Amniotic epithelial cell (primary cell): ENCODE measurements around the gene NBR1.
A peak's percentile ranks its signal among the peaks of the same experiment; 100 is the strongest.
"Not testable (repeated sequence)": the region's sequence is repeated elsewhere in the genome, so short reads cannot be mapped to it uniquely, and the experiment has no call there.

Experiments used
- DNase-seq: peaks from one replicate; pipeline ENCODE4 v3.0.0-alpha.2; 2010; ENCODE audit warnings: low read depth

The NBR1 gene, protein sequence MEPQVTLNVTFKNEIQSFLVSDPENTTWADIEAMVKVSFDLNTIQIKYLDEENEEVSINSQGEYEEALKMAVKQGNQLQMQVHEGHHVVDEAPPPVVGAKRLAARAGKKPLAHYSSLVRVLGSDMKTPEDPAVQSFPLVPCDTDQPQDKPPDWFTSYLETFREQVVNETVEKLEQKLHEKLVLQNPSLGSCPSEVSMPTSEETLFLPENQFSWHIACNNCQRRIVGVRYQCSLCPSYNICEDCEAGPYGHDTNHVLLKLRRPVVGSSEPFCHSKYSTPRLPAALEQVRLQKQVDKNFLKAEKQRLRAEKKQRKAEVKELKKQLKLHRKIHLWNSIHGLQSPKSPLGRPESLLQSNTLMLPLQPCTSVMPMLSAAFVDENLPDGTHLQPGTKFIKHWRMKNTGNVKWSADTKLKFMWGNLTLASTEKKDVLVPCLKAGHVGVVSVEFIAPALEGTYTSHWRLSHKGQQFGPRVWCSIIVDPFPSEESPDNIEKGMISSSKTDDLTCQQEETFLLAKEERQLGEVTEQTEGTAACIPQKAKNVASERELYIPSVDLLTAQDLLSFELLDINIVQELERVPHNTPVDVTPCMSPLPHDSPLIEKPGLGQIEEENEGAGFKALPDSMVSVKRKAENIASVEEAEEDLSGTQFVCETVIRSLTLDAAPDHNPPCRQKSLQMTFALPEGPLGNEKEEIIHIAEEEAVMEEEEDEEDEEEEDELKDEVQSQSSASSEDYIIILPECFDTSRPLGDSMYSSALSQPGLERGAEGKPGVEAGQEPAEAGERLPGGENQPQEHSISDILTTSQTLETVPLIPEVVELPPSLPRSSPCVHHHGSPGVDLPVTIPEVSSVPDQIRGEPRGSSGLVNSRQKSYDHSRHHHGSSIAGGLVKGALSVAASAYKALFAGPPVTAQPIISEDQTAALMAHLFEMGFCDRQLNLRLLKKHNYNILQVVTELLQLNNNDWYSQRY

DNA sequence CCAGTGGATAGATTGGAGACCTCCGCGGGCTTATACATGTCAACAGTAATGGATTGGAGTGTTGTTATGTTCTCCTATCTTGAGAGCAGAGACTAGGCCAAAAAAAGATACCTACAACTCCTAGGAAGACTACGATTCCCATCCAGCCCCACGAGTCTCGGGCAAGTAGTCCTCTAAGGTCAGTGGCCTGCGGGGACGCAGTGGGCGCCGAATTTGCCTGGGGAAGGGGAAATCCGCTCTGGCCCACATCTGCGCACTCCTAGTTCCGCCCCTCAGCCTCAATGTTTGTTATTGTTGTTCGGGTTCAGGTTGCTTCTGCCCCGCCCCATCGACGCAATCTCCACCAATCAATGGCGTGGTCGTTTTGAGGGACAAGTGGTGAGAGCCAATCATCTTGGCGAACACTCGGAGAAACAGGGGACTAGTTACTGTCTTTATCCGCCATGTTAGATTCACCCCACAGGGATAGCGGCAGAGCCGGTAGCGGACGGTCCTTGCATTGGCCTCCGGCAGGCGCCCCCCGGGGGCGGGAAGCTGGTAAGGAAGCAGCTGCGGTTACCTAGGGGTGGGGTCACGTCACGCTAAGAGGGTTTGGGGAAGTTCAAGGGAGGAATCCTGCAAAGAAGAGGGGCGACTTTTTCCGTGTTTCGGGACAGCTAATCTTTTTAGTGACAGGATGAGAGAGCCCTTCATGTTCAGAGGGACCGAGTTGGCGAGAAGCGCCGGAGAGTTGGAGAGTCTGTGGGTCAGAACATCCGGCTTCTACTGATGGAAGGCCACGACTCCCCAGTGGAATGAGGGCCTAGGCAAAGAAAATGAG, at the start of gene NBR1:
TSS of gene NBR1 (plus strand) at position 449 of the 820 bp plus-strand sequence. CDS start 4,586 bp downstream, outside the sequence.
- peak; percentile 98 for DNase-seq

DNA sequence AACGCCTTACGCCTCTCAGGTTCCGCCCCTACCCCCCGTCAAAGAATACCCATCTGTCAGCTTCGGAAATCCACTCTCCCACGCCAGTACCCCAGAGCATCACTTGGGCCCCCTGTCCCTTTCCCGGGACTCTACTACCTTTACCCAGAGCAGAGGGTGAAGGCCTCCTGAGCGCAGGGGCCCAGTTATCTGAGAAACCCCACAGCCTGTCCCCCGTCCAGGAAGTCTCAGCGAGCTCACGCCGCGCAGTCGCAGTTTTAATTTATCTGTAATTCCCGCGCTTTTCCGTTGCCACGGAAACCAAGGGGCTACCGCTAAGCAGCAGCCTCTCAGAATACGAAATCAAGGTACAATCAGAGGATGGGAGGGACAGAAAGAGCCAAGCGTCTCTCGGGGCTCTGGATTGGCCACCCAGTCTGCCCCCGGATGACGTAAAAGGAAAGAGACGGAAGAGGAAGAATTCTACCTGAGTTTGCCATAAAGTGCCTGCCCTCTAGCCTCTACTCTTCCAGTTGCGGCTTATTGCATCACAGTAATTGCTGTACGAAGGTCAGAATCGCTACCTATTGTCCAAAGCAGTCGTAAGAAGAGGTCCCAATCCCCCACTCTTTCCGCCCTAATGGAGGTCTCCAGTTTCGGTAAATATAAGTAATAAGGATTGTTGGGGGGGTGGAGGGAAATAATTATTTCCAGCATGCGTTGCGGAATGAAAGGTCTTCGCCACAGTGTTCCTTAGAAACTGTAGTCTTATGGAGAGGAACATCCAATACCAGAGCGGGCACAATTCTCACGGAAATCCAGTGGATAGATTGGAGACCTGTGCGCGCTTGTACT, 45.7 kb upstream of the NBR1 start, which contains the start of gene BRCA1:
TSS of gene BRCA1 (minus strand) at position 232 of the 834 bp plus-strand sequence. CDS start 1,268 bp downstream, outside the sequence.
- peak; percentile 100 for DNase-seq

DNA sequence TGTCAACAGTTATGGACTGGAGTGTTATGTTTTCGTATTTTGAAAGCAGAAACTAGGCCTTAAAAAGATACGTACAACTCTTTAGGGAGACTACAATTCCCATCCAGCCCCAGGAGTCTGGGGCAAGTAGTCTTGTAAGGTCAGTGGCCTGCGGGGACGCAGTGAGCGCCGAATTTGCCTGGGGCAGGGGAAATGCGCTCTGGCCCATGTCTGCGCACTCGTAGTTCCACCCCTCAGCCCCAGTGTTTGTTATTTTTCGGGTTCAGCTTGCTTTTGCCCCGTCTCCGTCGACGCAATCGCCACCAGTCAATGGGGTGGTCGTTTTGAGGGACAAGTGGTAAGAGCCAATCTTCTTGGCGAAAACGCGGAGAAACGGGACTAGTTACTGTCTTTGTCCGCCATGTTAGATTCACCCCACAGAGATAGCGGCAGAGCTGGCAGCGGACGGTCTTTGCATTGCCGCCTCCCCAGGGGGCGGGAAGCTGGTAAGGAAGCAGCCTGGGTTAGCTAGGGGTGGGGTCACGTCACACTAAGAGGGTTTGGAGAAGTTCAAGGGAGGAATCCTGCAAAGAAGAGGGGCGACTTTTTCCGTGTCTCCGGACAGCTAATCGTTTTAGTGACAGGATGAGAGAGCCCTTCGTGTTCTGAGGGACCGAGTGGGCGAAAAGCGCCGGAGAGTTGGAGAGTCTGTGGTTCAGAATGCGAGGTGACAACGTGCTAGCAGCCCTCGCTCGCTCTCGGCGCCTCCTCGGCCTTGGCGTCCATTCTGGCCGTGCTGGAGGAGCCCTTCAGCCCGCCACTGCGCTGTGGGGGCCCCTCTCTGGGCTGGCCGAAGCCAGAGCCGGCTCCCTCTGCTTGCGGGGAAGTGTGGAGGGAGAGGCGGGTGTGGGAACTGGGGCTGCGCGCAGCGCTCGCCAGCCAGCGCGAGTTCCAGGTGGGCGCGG, 44.8 kb upstream of the NBR1 start:
- DNase-seq: no peak

DNA sequence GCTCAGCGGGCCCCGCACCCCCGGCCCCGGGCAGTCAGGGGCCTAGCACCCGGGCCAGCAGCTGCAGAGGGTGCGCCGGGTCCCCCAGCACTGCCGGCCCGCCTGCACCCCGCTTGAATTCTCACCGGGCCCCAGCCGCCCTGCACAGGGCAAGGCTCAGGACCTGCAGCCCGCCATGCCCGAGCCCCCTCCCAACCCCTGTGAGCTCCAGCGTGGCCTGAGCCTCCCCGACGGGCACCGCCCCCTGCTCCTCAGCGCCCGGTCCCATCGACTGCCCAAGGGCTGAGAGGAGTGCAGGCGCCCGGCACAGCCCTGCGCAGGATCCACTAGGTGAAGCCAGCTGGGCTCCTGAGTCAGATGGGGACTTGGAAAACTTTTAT, 44.1 kb upstream of the NBR1 start:
- DNase-seq: no peak

DNA sequence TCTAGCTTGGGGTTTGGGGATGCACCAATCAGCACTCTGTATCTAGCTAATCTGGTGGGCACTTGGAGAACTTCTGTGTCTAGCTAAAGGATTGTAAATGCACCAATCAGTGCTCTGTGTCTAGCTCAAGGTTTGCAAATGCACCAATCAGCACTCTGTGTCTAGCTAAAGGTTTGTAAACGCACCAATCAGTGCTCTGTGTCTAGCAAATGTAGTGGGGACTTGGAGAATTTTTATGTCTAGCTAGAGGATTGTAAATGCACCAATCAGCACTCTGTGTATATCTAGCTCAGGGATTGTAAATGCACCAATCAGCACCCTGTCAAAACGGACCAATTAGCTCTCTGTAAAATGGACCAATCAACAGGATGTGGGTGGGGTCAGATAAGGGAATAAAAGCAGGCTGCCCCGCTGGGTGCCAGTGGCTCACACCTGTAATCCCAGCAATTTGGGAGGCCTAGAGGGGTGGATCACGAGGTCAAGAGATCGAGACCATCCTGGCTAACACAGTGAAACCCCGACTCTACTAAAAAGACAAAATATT, 43.6 kb upstream of the NBR1 start:
- DNase-seq: not testable (repeated sequence)

DNA sequence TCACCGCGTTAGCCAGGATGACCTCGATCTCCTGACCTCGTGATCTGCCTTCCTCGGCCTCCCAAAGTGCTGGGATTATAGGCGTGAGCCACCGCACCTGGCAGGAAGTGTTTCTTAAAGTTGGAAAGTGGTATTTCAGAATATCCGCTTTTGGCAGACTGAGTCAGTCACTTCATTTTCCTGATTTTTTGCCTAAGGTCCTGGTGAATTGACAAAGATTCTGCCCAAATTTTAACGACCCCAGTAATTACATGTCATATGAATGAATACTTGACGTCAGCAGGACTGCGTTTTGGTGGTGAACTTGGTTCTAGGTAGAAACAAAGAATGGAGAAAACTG, 41.4 kb upstream of the NBR1 start:
- no peak for DNase-seq

DNA sequence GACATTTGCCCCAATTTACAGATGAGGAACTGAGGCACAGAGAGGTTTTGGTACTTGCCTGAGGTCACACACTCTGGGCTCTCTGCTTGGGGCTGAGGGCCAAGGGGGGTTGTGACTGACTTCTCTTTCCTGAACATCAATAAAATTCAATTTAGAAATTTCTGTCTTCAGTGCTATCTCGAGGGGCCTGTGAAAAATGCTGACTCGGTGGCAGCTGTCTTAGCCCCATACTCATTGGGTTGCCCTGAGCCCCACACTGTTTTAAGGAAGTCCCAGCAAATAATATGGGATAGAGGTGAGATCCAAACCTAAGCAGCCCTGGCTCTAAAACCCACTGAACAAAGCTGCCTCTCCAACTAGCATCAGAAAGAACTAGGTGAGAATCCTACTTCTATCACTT, 38.9 kb upstream of the NBR1 start:
- no peak for DNase-seq

DNA sequence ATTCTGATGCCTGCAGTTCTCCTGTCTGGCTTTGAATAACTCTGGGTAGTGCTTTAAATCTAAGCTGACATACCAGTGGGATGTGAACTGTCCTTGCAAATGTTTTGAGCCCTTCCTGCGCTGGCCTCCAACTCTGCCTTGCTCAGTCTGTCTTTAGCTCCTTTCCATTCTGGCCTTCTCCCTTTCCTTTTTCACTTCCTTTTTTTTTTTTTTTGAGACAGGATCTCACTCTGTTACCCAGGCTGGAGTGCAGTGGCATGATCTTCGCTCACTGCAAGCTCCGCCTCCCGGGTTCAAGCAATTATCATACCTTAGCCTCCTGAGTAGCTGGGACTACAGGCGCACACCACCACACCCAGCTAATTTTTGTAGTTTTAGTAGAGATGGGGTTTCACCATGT, 37.6 kb upstream of the NBR1 start:
- DNase-seq: not testable (repeated sequence)

DNA sequence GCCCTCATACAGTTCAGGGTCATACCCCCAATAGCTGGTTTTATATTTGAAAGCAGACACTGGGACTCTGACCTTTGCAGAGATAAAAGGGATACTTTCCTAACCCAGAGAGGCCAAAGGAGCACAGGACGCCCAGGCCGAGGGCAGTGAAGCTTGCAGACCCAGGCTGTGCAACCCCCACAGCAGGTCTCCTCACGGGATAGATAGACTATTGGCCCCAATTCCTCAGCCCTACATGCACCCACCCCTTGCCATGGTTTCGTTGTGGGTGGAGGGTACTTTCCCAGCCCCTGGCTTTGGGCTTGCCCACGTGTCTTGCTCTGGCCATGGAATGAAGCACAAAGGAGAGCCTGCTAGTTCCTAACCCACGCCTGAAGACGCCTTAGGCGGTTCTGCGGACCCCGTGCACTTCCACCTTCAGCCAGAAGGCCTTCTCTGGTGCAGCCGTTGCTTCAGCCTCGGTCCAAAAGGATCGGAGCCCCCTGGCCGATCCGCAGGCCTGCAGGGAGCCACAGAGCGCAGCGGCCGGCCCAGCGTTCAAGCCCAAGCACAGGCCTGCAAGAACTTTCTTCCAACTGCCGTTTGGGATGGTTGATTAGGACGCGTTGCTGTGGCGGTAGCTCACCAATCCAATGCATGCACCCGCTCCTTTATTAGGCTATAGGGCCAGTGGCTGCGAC, 36.1 kb upstream of the NBR1 start:
- DNase-seq: no peak

DNA sequence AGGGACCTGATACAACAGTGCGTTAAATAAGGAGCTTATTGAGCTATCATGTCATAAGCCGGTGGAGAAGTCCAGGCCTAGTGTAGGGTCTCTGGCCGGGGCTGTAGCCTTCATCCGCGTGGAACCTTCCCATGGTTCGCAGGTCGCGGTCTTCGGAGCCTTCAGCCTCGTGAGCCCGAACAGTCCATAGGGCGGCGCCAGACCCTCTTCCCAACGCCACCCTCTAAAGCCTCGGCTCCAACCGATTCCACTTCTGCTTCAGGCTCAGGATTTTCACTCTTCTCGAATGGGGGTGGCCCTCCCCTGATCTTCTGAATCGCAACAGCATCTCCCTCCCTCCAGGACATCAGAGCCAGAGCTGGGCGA, 35.6 kb upstream of the NBR1 start:
- DNase-seq: no peak

DNA sequence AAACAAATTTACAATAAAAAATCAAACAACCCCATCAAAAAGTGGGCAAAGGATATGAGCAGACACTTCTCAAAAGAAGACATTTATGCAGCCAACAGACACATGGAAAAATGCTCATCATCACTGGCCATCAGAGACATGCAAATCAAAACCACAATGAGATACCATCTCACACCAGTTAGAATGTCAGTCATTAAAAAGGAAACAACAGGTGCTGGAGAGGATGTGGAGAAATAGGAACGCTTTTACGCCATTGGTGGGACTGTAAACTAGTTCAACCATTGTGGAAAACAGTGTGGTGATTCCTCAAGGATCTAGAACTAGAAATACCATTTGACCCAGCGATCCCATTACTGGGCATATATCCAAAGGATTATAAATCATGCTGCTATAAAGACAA, 34.4 kb upstream of the NBR1 start:
- not testable (repeated sequence) for DNase-seq

DNA sequence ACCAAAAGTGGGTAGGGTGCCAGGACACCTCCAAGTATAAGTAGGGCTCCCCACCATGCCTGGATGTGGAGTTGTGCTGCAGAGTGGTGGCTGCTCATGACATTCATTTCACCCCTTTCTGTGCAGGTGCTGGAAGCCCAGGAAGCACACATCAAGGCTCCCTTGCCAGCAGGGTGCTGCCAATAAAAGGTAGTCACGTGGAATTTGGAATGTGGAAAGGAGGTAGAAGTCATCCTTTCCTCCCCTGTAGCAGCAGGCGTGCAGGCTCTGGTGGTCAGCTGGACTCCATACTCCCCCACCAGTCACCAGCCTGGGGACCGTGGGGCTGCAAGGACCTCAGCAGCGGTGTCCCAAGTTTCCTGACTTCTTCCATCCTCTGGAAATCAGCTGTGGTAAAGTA, 32.5 kb upstream of the NBR1 start:
- DNase-seq: not testable (repeated sequence)

DNA sequence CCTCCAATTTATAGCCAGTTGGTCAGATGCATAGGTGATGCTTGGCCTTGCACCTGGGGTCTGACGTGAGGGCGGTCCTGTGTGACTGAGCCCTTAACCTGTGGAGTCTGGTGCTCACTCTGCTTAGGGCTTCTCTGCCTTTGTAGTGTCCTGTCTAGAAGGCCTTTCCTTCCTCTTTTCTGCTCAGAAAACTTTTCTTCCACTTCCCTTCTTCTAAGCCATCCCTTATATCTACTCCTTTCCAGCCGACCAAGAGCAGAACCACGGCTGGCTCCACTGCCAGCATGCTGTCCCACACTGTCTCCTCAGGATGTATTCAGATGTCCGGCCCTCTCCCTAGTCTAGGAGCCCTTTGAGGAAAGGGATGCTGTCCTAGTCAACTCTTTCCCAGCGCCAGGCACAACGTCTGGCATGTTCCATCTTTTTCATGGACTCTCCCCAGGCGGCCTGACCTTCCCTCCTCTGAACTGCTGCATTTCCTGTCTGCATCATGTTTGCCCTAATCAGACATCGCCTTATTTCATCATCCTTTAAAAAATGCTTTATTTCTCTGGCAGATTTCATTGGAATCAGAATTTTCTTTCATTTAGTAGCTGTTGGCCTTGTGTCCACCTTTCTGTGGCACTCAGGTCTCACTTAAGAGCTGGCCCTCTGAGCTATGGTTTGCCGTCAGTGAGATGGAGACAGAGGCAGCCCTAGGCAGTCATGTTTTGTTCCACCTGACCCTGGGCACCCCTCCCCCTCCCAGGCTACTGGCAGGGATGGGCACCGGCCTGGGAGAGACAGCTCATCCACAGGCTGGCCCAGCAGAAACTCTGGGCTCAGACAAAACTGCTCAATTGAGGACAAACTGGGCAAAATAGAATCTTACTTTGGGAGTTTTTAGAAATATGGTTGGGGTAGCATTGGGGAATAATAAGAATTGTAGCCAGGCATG, 30.4 kb upstream of the NBR1 start:
- DNase-seq: no peak

DNA sequence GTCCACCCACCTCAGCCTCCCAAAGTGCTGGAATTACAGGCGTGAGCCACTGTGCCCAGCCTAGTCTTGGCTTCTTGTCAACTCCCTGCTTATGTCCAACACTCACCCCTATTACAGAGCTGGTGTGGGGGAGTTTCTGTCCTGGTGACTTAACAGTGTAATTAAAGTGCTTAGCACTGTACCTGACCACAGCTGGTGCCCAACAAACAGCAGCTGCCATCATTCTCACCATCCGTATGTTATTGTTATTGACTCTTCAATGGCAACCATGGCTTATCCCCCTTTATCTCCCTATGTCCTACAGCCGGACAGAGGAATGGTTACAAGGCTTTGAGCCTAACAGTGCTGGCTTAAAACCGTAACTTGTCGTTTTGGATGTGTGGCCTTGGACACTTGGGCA, 28.9 kb upstream of the NBR1 start:
- no peak for DNase-seq

DNA sequence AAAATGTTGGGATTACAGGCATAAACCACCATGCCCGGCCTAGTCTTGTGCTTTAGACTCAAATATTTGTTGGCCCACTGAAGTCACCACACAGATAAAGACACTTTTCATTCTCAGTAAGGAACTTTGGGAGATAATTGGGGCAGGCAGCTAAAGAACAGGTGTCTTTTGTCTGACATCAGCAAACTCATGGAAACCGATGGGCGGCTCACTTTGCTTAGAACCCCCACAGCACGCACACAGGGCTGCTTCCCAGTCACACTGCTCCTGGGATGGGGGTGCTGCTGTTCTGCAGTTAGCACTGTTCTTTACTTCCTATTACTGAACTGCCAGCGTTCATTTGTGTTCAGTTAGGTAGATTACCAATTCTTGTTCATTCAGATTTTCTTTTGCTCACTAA, 27.8 kb upstream of the NBR1 start:
- no peak for DNase-seq

DNA sequence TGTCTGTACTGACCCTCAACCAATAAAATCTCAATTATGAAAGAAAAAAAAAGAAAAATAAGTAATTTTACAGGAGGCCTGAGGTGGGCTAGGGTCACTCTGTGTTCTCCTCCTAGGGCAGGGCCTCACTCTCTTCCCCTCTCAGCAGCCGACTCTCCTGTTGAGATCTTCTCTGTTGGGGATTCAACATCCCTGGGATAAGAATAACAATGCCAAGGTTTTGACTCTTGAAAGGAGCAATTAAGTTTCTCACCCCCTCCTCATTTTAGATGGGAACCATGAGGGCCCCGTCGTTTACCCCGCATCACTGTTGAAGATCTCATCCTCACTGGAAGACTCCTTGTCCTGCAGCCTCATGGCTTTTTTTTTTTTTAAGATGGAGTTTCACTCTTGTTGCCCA, 24.4 kb upstream of the NBR1 start:
- no peak for DNase-seq

DNA sequence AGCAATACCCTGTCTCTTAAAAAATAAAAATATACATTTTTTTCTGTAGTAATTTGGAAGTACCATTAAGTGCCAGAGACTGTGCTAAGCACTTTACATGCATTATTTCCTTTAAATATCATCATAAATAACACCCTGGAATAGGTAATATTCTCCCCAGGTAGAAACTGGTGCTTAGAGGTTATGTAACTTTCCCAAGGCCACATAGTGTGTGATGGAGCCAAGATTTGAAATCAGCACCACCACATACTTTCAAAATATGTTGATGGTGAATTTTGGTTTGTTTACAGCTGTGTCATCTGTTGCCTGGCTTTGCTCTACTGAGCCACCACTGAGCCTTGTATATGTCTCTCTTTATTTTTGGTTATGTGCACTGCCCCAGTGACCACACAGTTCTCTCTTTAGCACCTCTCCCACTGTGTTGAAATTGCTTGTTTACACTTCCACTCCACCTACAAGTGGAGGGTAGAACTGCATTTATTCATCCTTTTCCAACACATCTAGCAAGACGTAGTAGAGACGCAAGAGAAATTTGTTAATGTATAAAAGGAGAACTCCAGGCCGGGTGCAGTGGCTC, 19.0 kb upstream of the NBR1 start:
- DNase-seq: no peak
